ENCODE data around the gene IGFALS. TPM values are rescaled to one million over a fixed set of nuclear protein-coding genes. Genes with fewer than 3 reads are reported as not detected.

The IGFALS gene
- total and polyA plus RNA-seq, 2 experiments from 2014 or later = 0.16 TPM; not detected in 1

- Histone ChIP-seq H3K27me3 (ENCODE audit: insufficient read depth) (no peaks in the 10 kb centered on the region), H4K20me1 (replicated peaks; ENCODE audit: insufficient read depth) (no peaks in the 10 kb centered on the region; the same call in 1 of the 2 replicates), H3K4me1 (ENCODE audit: insufficient read depth) (peaks cover 17% of the 10 kb centered on the region), H3K27ac (ENCODE audit: low read depth) (no peak overlapping the region), H3K36me3 (ENCODE audit: insufficient read depth) (no peaks in the 10 kb centered on the region), H3F3A (replicated peaks; ENCODE audit: low read depth) (0 out of 2 replicates have a peak, but pooled peaks cover 6% of the 10 kb centered on the region), H3K4me2 (peak overlapping the region; percentile 97; the same call in 1 of the 2 replicates), H3K9me2 (ENCODE audit: insufficient read depth) (no peaks in the 10 kb centered on the region), H3K79me2 (replicated peaks; ENCODE audit: insufficient read depth) (peaks cover 25% of the 10 kb centered on the region), H2AFZ (no peak overlapping the region), H3K4me3 (peak overlapping the region; percentile 97; the same call in 1 of the 2 replicates)
- H3K4me1 Mint-ChIP-seq = peaks cover 9% of the 10 kb centered on the region
- peaks cover 3% of the 10 kb centered on the region; the same call in 2 of the 3 replicates for H3K9me3 Mint-ChIP-seq
- peaks cover 2% of the 10 kb centered on the region; the same call in 1 of the 3 replicates for H3K36me3 Mint-ChIP-seq (ENCODE audit: low read depth)
- DNase-seq (ENCODE audit: low spot score) (no peak), ATAC-seq (no peak)
- H3K27me3 Mint-ChIP-seq (ENCODE audit: insufficient read depth, low read depth, poor library complexity) = peaks cover 23% of the 10 kb centered on the region
- TF ChIP-seq EZH2 (IDR thresholded peaks at IDR 0.05; ENCODE audit: low read depth, unreplicated experiment) = no peak
- TF ChIP-seq EZH2phosphoT487 (IDR thresholded peaks at IDR 0.05; ENCODE audit: unreplicated experiment) = no peak
- no peak for TF ChIP-seq JUNB (IDR thresholded peaks at IDR 0.05; ENCODE audit: unreplicated experiment)
- no peak for TF ChIP-seq REST (IDR thresholded peaks at IDR 0.05; ENCODE audit: unreplicated experiment)
- TF ChIP-seq CREB1 (CRISPR knock-in tag; IDR thresholded peaks at IDR 0.05; ENCODE audit: low read depth) = no peak
- TF ChIP-seq POLR2AphosphoS5 (IDR thresholded peaks at IDR 0.05; ENCODE audit: low read depth) = no peak
- TF ChIP-seq ZNF462 (CRISPR knock-in tag; IDR thresholded peaks at IDR 0.05) = no peak
- no peak for TF ChIP-seq STAT1 (IDR thresholded peaks at IDR 0.05; ENCODE audit: unreplicated experiment)
- TF ChIP-seq ETS1 (IDR thresholded peaks at IDR 0.05) = no peak
- no peak for TF ChIP-seq ZNF331 (CRISPR knock-in tag; IDR thresholded peaks at IDR 0.05; ENCODE audit: low read depth)
- TF ChIP-seq ZNF114 (CRISPR knock-in tag; IDR thresholded peaks at IDR 0.05) = no peak
- no peak for TF ChIP-seq CTCF (conservative IDR thresholded peaks at IDR 0.05; ENCODE audit: low read depth in 2 of 2)
- no peak for TF ChIP-seq NANOG (IDR thresholded peaks at IDR 0.05; ENCODE audit: borderline replicate concordance)
- H3K4me3 Mint-ChIP-seq = peak overlapping the region; percentile 91
- H3K27ac Mint-ChIP-seq = no peak overlapping the region
Measured at GRCh38 chr16:1828645-1829410, 35.3 kb upstream of the IGFALS start.

Data from GM23338 (cell line).